HepG2 (cell line): ENCODE results near the gene PCYT2. TPM values are rescaled to one million over a fixed set of nuclear protein-coding genes. Genes with fewer than 3 reads are reported as not detected.

ENCODE experiments used
- EHMT2 ChIP-seq: fragments of 200-600 bp; sonication (generic); IDR thresholded peaks from 2 replicates; pipeline ENCODE4 v1.7.0; 2017; ENCODE audit warnings: antibody characterized with exemption, low read depth, low read length, borderline replicate concordance
- FOSL1 ChIP-seq: sonication (generic); formaldehyde crosslinking; IDR thresholded peaks from 2 replicates; pipeline ENCODE4 v1.9.0; 2021; ENCODE audit warnings: missing genetic modification reagents, borderline replicate concordance
- FOXC1 ChIP-seq: sonication (generic); formaldehyde crosslinking; IDR thresholded peaks from 2 replicates; pipeline ENCODE4 v1.8.0; 2022; ENCODE audit warnings: mild to moderate bottlenecking, missing genetic modification reagents, borderline replicate concordance
- KLF6 ChIP-seq: IDR thresholded peaks from 2 replicates; pipeline ENCODE4 v1.8.0; 2016; ENCODE audit warnings: missing biosample characterization, missing genetic modification reagents
- NFYC ChIP-seq: IDR thresholded peaks from 2 replicates; pipeline ENCODE4 v1.6.1; 2016; ENCODE audit warnings: missing genetic modification reagents, missing compliant biosample characterization
- RFXAP ChIP-seq: sonication (generic); formaldehyde crosslinking; IDR thresholded peaks from 2 replicates; pipeline ENCODE4 v1.4.0; 2020; ENCODE audit warnings: missing genetic modification reagents, borderline replicate concordance
- SMC3 ChIP-seq: IDR thresholded peaks from 2 replicates; pipeline ENCODE4 v1.6.1; 2011; ENCODE audit warnings: low read length, improper control_type of control experiment
- WIZ ChIP-seq: sonication (generic); formaldehyde crosslinking; IDR thresholded peaks from 2 replicates; pipeline ENCODE4 v1.5.1; 2020; ENCODE audit warnings: mild to moderate bottlenecking, missing genetic modification reagents
- ZNF121 ChIP-seq: sonication (generic); formaldehyde crosslinking; IDR thresholded peaks from 2 replicates; pipeline ENCODE4 v1.5.0; 2020; ENCODE audit warnings: mild to moderate bottlenecking, missing genetic modification reagents
- ZNF501 ChIP-seq: sonication (generic); formaldehyde crosslinking; IDR thresholded peaks from 2 replicates; pipeline ENCODE4 v1.5.1; 2020; ENCODE audit warnings: mild to moderate bottlenecking, moderate library complexity, missing genetic modification reagents
- ZNF747 ChIP-seq: sonication (generic); formaldehyde crosslinking; IDR thresholded peaks from 2 replicates; pipeline ENCODE4 v1.8.1; 2023; ENCODE audit warnings: missing genetic modification reagents, mild to moderate bottlenecking, borderline replicate concordance
- ZNF766 ChIP-seq: sonication (generic); formaldehyde crosslinking; IDR thresholded peaks from 2 replicates; pipeline ENCODE4 v1.5.0; 2020; ENCODE audit warnings: missing genetic modification reagents, borderline replicate concordance
- ZNF788 ChIP-seq: sonication (generic); formaldehyde crosslinking; IDR thresholded peaks from 2 replicates; pipeline ENCODE4 v1.5.0; 2020; ENCODE audit warnings: mild to moderate bottlenecking, missing genetic modification reagents, borderline replicate concordance
- ZNF800 ChIP-seq: sonication (generic); formaldehyde crosslinking; IDR thresholded peaks from 2 replicates; pipeline ENCODE4 v1.4.0; 2020; ENCODE audit warnings: missing genetic modification reagents
- polyA plus RNA-seq, 8 experiments: library from polyadenylated mRNA; depleted of rRNA in 3 of 8; stranded (reverse) in 7 of 8; unstranded in 1 of 8; fragments of >200 nt; fragmentation: Illumina TruSeq in 4 of 8; extraction: Trizol in 4 of 8; gene quantifications; 2 replicates each; pipeline versions ENCODE4 v1.2.1 to v1.2.3, GENCODE V29; 2011 to 2016; ENCODE audit warnings: low read depth in 4 of 8, missing spikeins in 1 of 8, mixed read lengths in 1 of 8; ENCODE audit not compliant: insufficient read depth in 1 of 8
- total RNA-seq, 5 experiments: library from RNA; depleted of rRNA; stranded (reverse); fragments of >200 nt; fragmentation: Illumina TruSeq; extraction: Trizol; gene quantifications; 2 replicates each; pipeline ENCODE4 v1.2.3, GENCODE V29; 2016; ENCODE audit warnings: low read depth in 1 of 5
- TF ChIP-seq, protein P1 (sequence below): sonication (generic); formaldehyde crosslinking; IDR thresholded peaks from 2 replicates; pipeline ENCODE4 v1.8.0; 2022; ENCODE audit warnings: mild to moderate bottlenecking, missing genetic modification reagents, moderate library complexity
- TF ChIP-seq, protein P2 (sequence below): sonication (generic); formaldehyde crosslinking; IDR thresholded peaks from 2 replicates; pipeline ENCODE4 v1.9.0; 2021; ENCODE audit warnings: missing genetic modification reagents, mild to moderate bottlenecking, borderline replicate concordance
- TF ChIP-seq, protein P3 (sequence below): sonication (generic); formaldehyde crosslinking; IDR thresholded peaks from 2 replicates; pipeline ENCODE4 v1.9.0; 2022; ENCODE audit warnings: missing genetic modification reagents, mild to moderate bottlenecking, borderline replicate concordance

PCYT2 gene
- total and polyA plus RNA-seq, 2 of the 13 experiments (the other 11 are each of a cell fraction or from before 2014, with no cell fraction given): 147 to 297 TPM

DNA sequence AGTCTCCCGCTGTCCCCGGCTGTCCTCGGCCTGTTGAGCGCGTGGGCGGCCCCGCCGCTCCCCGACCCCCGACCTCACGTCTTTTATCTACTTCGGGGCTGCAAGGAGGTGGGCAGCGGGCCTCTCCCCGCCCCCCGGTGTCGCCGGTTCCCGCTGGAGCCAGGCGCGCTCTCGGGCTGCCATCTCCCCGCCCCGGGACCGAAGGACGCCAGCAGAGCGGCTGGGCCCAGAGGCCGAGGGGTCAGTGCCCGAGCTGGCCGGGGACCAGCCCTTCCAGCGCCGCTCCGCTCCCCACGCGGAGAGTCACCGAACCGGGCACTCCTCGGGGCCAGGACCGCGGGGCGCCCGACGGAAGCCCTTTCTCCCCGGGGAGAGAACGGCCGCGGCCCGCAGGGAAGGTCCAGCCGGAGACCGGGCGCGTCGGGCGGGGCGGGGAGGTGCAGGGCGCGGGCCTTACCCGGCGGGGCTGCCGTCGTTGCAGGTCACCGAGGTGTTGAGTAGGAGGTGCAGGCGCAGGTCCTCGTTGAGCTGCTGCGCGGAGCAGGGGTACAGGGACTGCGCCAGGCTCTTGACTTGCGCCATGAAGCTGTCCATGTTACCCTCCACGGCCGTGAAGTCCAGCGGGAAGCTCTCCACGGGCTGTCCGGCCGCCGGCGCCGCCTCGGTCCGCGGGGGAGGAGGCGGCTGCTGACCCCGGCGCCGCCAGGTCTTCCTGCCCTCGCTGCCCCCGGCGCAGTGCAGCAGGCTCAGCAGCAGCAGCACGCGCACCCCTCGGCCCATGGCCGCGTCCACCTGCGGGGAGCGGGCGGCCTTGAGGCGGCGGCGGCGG, 49.1 kb upstream of the PCYT2 start (continued):
- TF ChIP-seq RFXAP (CRISPR knock-in tag) (peak; percentile 27; the same call in 1 of the 2 replicates), ZNF747 (0 out of 2 replicates have a peak, but pooled peaks have one; percentile 13), NFYC (CRISPR knock-in tag) (no peak), FOXC1 (CRISPR knock-in tag) (peak; percentile 96), ZNF121 (no peak), ZNF788 (CRISPR knock-in tag) (no peak; the same call in 1 of the 2 replicates), EHMT2 (no peak), ZNF766 (CRISPR knock-in tag) (peak; percentile 51; the same call in 1 of the 2 replicates), FOSL1 (CRISPR knock-in tag) (no peak), ZNF501 (0 out of 2 replicates have a peak, but pooled peaks have one; percentile 45), SMC3 (no peak), KLF6 (CRISPR knock-in tag) (no peak), WIZ (0 out of 2 replicates have a peak, but pooled peaks have one; percentile 33), ZNF800 (peak; percentile 73)
- TF ChIP-seq, protein P1, sequence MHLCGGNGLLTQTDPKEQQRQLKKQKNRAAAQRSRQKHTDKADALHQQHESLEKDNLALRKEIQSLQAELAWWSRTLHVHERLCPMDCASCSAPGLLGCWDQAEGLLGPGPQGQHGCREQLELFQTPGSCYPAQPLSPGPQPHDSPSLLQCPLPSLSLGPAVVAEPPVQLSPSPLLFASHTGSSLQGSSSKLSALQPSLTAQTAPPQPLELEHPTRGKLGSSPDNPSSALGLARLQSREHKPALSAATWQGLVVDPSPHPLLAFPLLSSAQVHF (CRISPR knock-in tag): peak; percentile 73; the same call in 1 of the 2 replicates
- TF ChIP-seq, protein P2, sequence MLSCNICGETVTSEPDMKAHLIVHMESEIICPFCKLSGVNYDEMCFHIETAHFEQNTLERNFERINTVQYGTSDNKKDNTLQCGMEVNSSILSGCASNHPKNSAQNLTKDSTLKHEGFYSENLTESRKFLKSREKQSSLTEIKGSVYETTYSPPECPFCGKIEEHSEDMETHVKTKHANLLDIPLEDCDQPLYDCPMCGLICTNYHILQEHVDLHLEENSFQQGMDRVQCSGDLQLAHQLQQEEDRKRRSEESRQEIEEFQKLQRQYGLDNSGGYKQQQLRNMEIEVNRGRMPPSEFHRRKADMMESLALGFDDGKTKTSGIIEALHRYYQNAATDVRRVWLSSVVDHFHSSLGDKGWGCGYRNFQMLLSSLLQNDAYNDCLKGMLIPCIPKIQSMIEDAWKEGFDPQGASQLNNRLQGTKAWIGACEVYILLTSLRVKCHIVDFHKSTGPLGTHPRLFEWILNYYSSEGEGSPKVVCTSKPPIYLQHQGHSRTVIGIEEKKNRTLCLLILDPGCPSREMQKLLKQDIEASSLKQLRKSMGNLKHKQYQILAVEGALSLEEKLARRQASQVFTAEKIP (CRISPR knock-in tag): no peak
- TF ChIP-seq, protein P3, sequence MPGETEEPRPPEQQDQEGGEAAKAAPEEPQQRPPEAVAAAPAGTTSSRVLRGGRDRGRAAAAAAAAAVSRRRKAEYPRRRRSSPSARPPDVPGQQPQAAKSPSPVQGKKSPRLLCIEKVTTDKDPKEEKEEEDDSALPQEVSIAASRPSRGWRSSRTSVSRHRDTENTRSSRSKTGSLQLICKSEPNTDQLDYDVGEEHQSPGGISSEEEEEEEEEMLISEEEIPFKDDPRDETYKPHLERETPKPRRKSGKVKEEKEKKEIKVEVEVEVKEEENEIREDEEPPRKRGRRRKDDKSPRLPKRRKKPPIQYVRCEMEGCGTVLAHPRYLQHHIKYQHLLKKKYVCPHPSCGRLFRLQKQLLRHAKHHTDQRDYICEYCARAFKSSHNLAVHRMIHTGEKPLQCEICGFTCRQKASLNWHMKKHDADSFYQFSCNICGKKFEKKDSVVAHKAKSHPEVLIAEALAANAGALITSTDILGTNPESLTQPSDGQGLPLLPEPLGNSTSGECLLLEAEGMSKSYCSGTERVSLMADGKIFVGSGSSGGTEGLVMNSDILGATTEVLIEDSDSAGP: peak; percentile 45; the same call in 1 of the 2 replicates
